ENCODE results near the gene DZANK1. TPM values are rescaled to one million over a fixed set of nuclear protein-coding genes. Genes with fewer than 3 reads are reported as not detected.

Gene DZANK1
- total and polyA plus RNA-seq, 2 donors (not counting 3 experiments of a cell fraction or from before 2014, with no cell fraction given) = 1.1 to 1.8 TPM

GRCh38 chr20:18363708-18364107 lies 103.1 kb downstream of the DZANK1 start:
- Histone ChIP-seq H3K4me2 (ENCODE audit: insufficient read depth, low read length) (no peak overlapping the region), H3K4me1 (ENCODE audit: control insufficient read depth, extremely low read depth, insufficient read depth, low read length) (no peaks in the 10 kb centered on the region), H3K9ac (replicated peaks; ENCODE audit: extremely low read depth, insufficient read depth, low read length) (no peak overlapping the region), H3K27ac (ENCODE audit: insufficient read depth, low read depth, low read length) (no peak overlapping the region), H3K9me1 (replicated peaks; ENCODE audit: control insufficient read depth, extremely low read depth, insufficient read depth, low read length) (no peaks in the 10 kb centered on the region), H2AFZ (ENCODE audit: low read depth, low read length) (no peak overlapping the region), H3K79me2 (ENCODE audit: control insufficient read depth, insufficient read depth, low read length) (no peaks in the 10 kb centered on the region), H3K36me3 (ENCODE audit: control insufficient read depth in 2 of 2, extremely low read depth in 1 of 2, insufficient read depth in 2 of 2, low read length in 2 of 2) (no peaks in the 10 kb centered on the region), H4K20me1 (replicated peaks; ENCODE audit: control insufficient read depth, extremely low read depth, insufficient read depth, low read length) (no peaks in the 10 kb centered on the region), H3K4me3 (replicated peaks in 1 of 3; ENCODE audit: insufficient read depth in 1 of 3, low read depth in 1 of 3, low read length in 3 of 3) (no peak overlapping the region), H3K9me3 (replicated peaks; ENCODE audit: control insufficient read depth, insufficient read depth, low read length) (no peaks in the 10 kb centered on the region), H3K27me3 (ENCODE audit: control insufficient read depth in 2 of 2, insufficient read depth in 2 of 2, low read length in 2 of 2) (peaks cover 0 to 6% of the 10 kb centered on the region in 2 experiments)
- TF ChIP-seq POLR2A (IDR thresholded peaks at IDR 0.05; ENCODE audit: low read depth, low read length) (no peak), MYC (IDR thresholded peaks at IDR 0.05; ENCODE audit: low read depth, low read length) (no peak)
- FAIRE-seq (no peak), DNase-seq (ENCODE audit: low read depth, low spot score) (no peak)
- CTCF ChIA-PET = no interaction called here
- POLR2A ChIA-PET = no interaction called here
- dilution Hi-C loops (cut with MboI; ENCODE audit: extremely low pct_ligation_motif_present, low sequenced_read_pairs) = no loop called here
- BruUV-seq (replicated peaks) = no TSS peak
- intact Hi-C loops (cut with micrococcal nuclease) = no loop called here

GRCh38 chr20:18362916-18363315 lies 103.9 kb downstream of the DZANK1 start:
- Histone ChIP-seq H3K79me2 (ENCODE audit: control insufficient read depth, insufficient read depth, low read length) (no peaks in the 10 kb centered on the region), H4K20me1 (replicated peaks; ENCODE audit: control insufficient read depth, extremely low read depth, insufficient read depth, low read length) (no peaks in the 10 kb centered on the region), H3K9me1 (replicated peaks; ENCODE audit: control insufficient read depth, extremely low read depth, insufficient read depth, low read length) (no peaks in the 10 kb centered on the region), H3K4me3 (replicated peaks in 1 of 3; ENCODE audit: insufficient read depth in 1 of 3, low read depth in 1 of 3, low read length in 3 of 3) (no peak overlapping the region), H2AFZ (ENCODE audit: low read depth, low read length) (no peak overlapping the region), H3K9me3 (replicated peaks; ENCODE audit: control insufficient read depth, insufficient read depth, low read length) (no peaks in the 10 kb centered on the region), H3K4me1 (ENCODE audit: control insufficient read depth, extremely low read depth, insufficient read depth, low read length) (no peaks in the 10 kb centered on the region), H3K27me3 (ENCODE audit: control insufficient read depth in 2 of 2, insufficient read depth in 2 of 2, low read length in 2 of 2) (peaks cover 0 to 6% of the 10 kb centered on the region in 2 experiments), H3K27ac (ENCODE audit: insufficient read depth, low read depth, low read length) (no peak overlapping the region), H3K4me2 (ENCODE audit: insufficient read depth, low read length) (no peak overlapping the region), H3K36me3 (ENCODE audit: control insufficient read depth in 2 of 2, extremely low read depth in 1 of 2, insufficient read depth in 2 of 2, low read length in 2 of 2) (no peaks in the 10 kb centered on the region), H3K9ac (replicated peaks; ENCODE audit: extremely low read depth, insufficient read depth, low read length) (no peak overlapping the region)
- intact Hi-C loops (cut with micrococcal nuclease) = no loop called here
- TF ChIP-seq MAX (IDR thresholded peaks at IDR 0.05; ENCODE audit: insufficient read depth, insufficient read length) (no peak), JUN (IDR thresholded peaks at IDR 0.05; ENCODE audit: borderline replicate concordance, insufficient read depth, insufficient read length, low read depth) (no peak), CTCF (IDR thresholded peaks at IDR 0.05; ENCODE audit: extremely low read depth in 1 of 2, insufficient read depth in 1 of 2, low read depth in 1 of 2, low read length in 2 of 2) (no peak), POLR2A (IDR thresholded peaks at IDR 0.05; ENCODE audit: low read depth, low read length) (no peak), GATA2 (IDR thresholded peaks at IDR 0.05; ENCODE audit: insufficient read depth, insufficient read length, low read depth, low read length) (no peak), EZH2 (IDR thresholded peaks at IDR 0.05; ENCODE audit: borderline replicate concordance, low read depth, low read length, severe bottlenecking) (no peak), MYC (IDR thresholded peaks at IDR 0.05; ENCODE audit: low read depth, low read length) (no peak), FOS (IDR thresholded peaks at IDR 0.05; ENCODE audit: borderline replicate concordance, insufficient read depth, low read length) (no peak), POLR2AphosphoS5 (IDR thresholded peaks at IDR 0.05; ENCODE audit: insufficient read depth, low read depth, low read length) (no peak)
- CTCF ChIA-PET = no interaction called here
- DNase-seq (ENCODE audit: low read depth, low spot score) (no peak), FAIRE-seq (no peak)
- BruUV-seq (replicated peaks) = no TSS peak
- dilution Hi-C loops (cut with MboI; ENCODE audit: extremely low pct_ligation_motif_present, low sequenced_read_pairs) = no loop called here
- POLR2A ChIA-PET = no interaction called here
